Endothelial cell of umbilical vein (primary cell): ENCODE data around the gene MIF4GD. TPM values are rescaled to one million over a fixed set of nuclear protein-coding genes. Genes with fewer than 3 reads are reported as not detected.

ENCODE experiments used
- BruUV-seq: library from RNA; stranded (reverse); fragments of 400-500 nt; replicated peaks from 2 replicates; lab custom pipeline; 2021; lab: Mats Ljungman, UMichigan
- CTCF ChIA-PET: fragments of 300-600, 350-600 bp; sonication (Branson Sonifier 250); formaldehyde crosslinking; loops from one replicate; lab custom pipeline; 2021; ENCODE audit warnings: antibody characterized with exemption, inconsistent platforms; lab: Charles Lee
- POLR2A ChIA-PET: fragments of 300-600, 350-600 bp; sonication (Branson Sonifier 250); formaldehyde crosslinking; loops from one replicate; lab custom pipeline; 2021; ENCODE audit warnings: antibody characterized with exemption, inconsistent platforms; lab: Charles Lee
- DNase-seq: peaks from one replicate; pipeline ENCODE4 v3.0.0-alpha.2; 2011; ENCODE audit warnings: low read depth, low spot score
- FAIRE-seq: peaks from 2 replicates; lab custom pipeline; 2011; peaks lifted over from hg19 to GRCh38; lab: Jason Lieb, UNC
- H2AFZ ChIP-seq: 2 replicates; pipeline ENCODE4 v1.6.0; 2012; ENCODE audit warnings: low read depth, low read length, control low read depth, inconsistent platforms
- H3K27ac ChIP-seq: 2 replicates; pipeline ENCODE4 v1.5.1; 2011; ENCODE audit warnings: low read depth, mild to moderate bottlenecking, control low read depth, low read length, moderate library complexity; ENCODE audit not compliant: insufficient read depth
- H3K27me3 ChIP-seq, 2 experiments: 2 replicates each; pipeline versions ENCODE4 v1.6.0 to v1.6.1; 2011; ENCODE audit warnings: low read length in 2 of 2, mixed read lengths in 1 of 2; ENCODE audit not compliant: control insufficient read depth in 2 of 2, insufficient read depth in 2 of 2
- H3K36me3 ChIP-seq, 2 experiments: 2 replicates in 1 of 2; 3 replicates in 1 of 2; pipeline ENCODE4 v1.5.1; 2011; ENCODE audit warnings: low read length in 2 of 2, mild to moderate bottlenecking in 1 of 2, moderate library complexity in 1 of 2; ENCODE audit not compliant: control insufficient read depth in 2 of 2, insufficient read depth in 2 of 2; ENCODE audit errors: extremely low read depth in 1 of 2
- H3K4me1 ChIP-seq: 3 replicates; pipeline ENCODE4 v1.5.1; 2011; ENCODE audit warnings: mild to moderate bottlenecking, low read length; ENCODE audit not compliant: control insufficient read depth, insufficient read depth; ENCODE audit errors: extremely low read depth
- H3K4me2 ChIP-seq: 2 replicates; pipeline ENCODE4 v1.6.1; 2011; ENCODE audit warnings: low read length, control low read depth, mixed read lengths; ENCODE audit not compliant: insufficient read depth
- H3K4me3 ChIP-seq, 3 experiments: fragments of 200-600 bp in 1 of 3; sonication (generic), shearing (Covaris generic) in 1 of 3; replicated peaks in 1 of 3; 2 replicates each; pipeline ENCODE4 v1.5.1; 2011 to 2016; ENCODE audit warnings: control low read depth in 3 of 3, low read length in 3 of 3, mild to moderate bottlenecking in 2 of 3, inconsistent platforms in 1 of 3, low read depth in 1 of 3, moderate library complexity in 1 of 3; ENCODE audit not compliant: insufficient read depth in 1 of 3
- H3K79me2 ChIP-seq: 2 replicates; pipeline ENCODE4 v1.6.0; 2012; ENCODE audit warnings: low read length, inconsistent platforms; ENCODE audit not compliant: control insufficient read depth, insufficient read depth
- H3K9ac ChIP-seq: replicated peaks from 2 replicates; pipeline ENCODE3; 2011; ENCODE audit warnings: low read length, control low read depth; ENCODE audit not compliant: insufficient read depth; ENCODE audit errors: extremely low read depth
- H3K9me1 ChIP-seq: replicated peaks from 3 replicates; pipeline ENCODE4 v1.6.0; 2011; ENCODE audit warnings: mild to moderate bottlenecking, low read length; ENCODE audit not compliant: control insufficient read depth, insufficient read depth; ENCODE audit errors: extremely low read depth
- H3K9me3 ChIP-seq: replicated peaks from 2 replicates; pipeline ENCODE4 v1.5.1; 2012; ENCODE audit warnings: low read length, inconsistent platforms; ENCODE audit not compliant: control insufficient read depth, insufficient read depth
- H4K20me1 ChIP-seq: replicated peaks from 2 replicates; pipeline ENCODE3; 2011; ENCODE audit warnings: mild to moderate bottlenecking, low read length; ENCODE audit not compliant: control insufficient read depth, insufficient read depth; ENCODE audit errors: extremely low read depth
- CTCF ChIP-seq, 2 donors: IDR thresholded peaks; 1 replicate in 1 of 2; 2 replicates in 1 of 2; pipeline ENCODE4 v1.5.1; 2011; ENCODE audit warnings: low read length in 2 of 2, mild to moderate bottlenecking in 2 of 2, moderate library complexity in 2 of 2, control low read depth in 1 of 2, inconsistent platforms in 1 of 2, low read depth in 1 of 2; ENCODE audit not compliant: insufficient read depth in 1 of 2; ENCODE audit errors: extremely low read depth in 1 of 2
- FOS ChIP-seq: IDR thresholded peaks from 2 replicates; pipeline ENCODE4 v1.6.1; 2011; ENCODE audit warnings: mild to moderate bottlenecking, low read length, moderate library complexity, borderline replicate concordance; ENCODE audit not compliant: insufficient read depth
- GATA2 ChIP-seq: IDR thresholded peaks from 2 replicates; pipeline ENCODE4 v1.7.0; 2011; ENCODE audit warnings: low read depth, mild to moderate bottlenecking, moderate library complexity, mixed read lengths, low read length; ENCODE audit not compliant: insufficient read length, insufficient read depth
- JUN ChIP-seq: IDR thresholded peaks from 2 replicates; pipeline ENCODE4 v1.6.1; 2011; ENCODE audit warnings: borderline replicate concordance, low read depth; ENCODE audit not compliant: insufficient read length, insufficient read depth
- MAX ChIP-seq: IDR thresholded peaks from 2 replicates; pipeline ENCODE4 v1.6.1; 2011; ENCODE audit not compliant: insufficient read depth, insufficient read length
- MYC ChIP-seq: IDR thresholded peaks from one replicate; pipeline ENCODE4 v1.6.1; 2011; ENCODE audit warnings: mild to moderate bottlenecking, low read depth, low read length
- POLR2A ChIP-seq: IDR thresholded peaks from 2 replicates; pipeline ENCODE4 v1.6.1; 2012; ENCODE audit warnings: low read depth, mild to moderate bottlenecking, control low read depth, low read length
- POLR2AphosphoS5 ChIP-seq: IDR thresholded peaks from 2 replicates; pipeline ENCODE4 v1.6.1; 2012; ENCODE audit warnings: low read depth, mild to moderate bottlenecking, control low read depth, low read length, moderate library complexity; ENCODE audit not compliant: insufficient read depth
- dilution Hi-C: fragments of 300-500 bp; cut with MboI; formaldehyde crosslinking; loops from one replicate; pipeline ENCODE4 v1.15.0; 2019; ENCODE audit warnings: low sequenced_read_pairs; ENCODE audit not compliant: extremely low pct_ligation_motif_present
- intact Hi-C: fragments of 100-400 bp; cut with micrococcal nuclease; formaldehyde crosslinking; loops from one replicate; pipeline ENCODE4 v1.10.0; 2022
- polyA plus RNA-seq, 4 experiments: library from polyadenylated mRNA; depleted of rRNA in 3 of 4; stranded (reverse) in 3 of 4; unstranded in 1 of 4; fragments of >200 nt; gene quantifications; 2 replicates each; pipeline versions ENCODE4 v1.2.1 to v1.2.3, GENCODE V29; 2011 to 2012; ENCODE audit warnings: missing spikeins in 1 of 4
- total RNA-seq: library from RNA; stranded (reverse); gene quantifications from 2 replicates; pipeline ENCODE4 v1.2.3, GENCODE V29; 2021

MIF4GD gene
- total and polyA plus RNA-seq, 2 donors (not counting 3 experiments of a cell fraction or from before 2014, with no cell fraction given), result 12.4 to 35.7 TPM

- ChIA-PET POLR2A (no interaction called here), CTCF (no interaction called here)
- H3K4me3 ChIP-seq, result no peak overlapping the region
- no peak for FAIRE-seq
- no peak overlapping the region for H3K4me2 ChIP-seq
- no peaks in the 10 kb centered on the region for H4K20me1 ChIP-seq
- H3K36me3 ChIP-seq, result no peaks in the 10 kb centered on the region
- no peaks in the 10 kb centered on the region for H3K79me2 ChIP-seq
- no peak overlapping the region for H3K9ac ChIP-seq
- no peaks in the 10 kb centered on the region for H3K9me3 ChIP-seq
- no peak overlapping the region for H3K27ac ChIP-seq
- no peaks in the 10 kb centered on the region for H3K9me1 ChIP-seq
- intact Hi-C loops, result no loop called here
- dilution Hi-C loops, result no loop called here
- DNase-seq, result no peak
- no peak overlapping the region for H2AFZ ChIP-seq
- TF ChIP-seq JUN (no peak), GATA2 (no peak), POLR2AphosphoS5 (no peak), CTCF (IDR thresholded peaks at IDR 0.05; ENCODE audit: extremely low read depth in 1 of 2, insufficient read depth in 1 of 2, low read depth in 1 of 2, low read length in 2 of 2) (no peak), FOS (no peak), MYC (no peak), MAX (no peak), POLR2A (no peak)
- H3K4me1 ChIP-seq, result peaks cover 13% of the 10 kb centered on the region
- H3K27me3 ChIP-seq, result no peaks in the 10 kb centered on the region
- no TSS peak for BruUV-seq
These were observed 3.1 kb upstream of the MIF4GD start for GRCh38 chr17:75273977-75274708.
